HG03159 (cell line): ENCODE results near the gene CHST11.

Experiments used
- ATAC-seq: cut with Tn5 transposase; IDR thresholded peaks from one replicate; pipeline ENCODE4 v1.9.1; 2021; ENCODE audit warnings: mild to moderate bottlenecking, moderate library complexity; ENCODE audit not compliant: unreplicated experiment

CHST11 gene

DNA sequence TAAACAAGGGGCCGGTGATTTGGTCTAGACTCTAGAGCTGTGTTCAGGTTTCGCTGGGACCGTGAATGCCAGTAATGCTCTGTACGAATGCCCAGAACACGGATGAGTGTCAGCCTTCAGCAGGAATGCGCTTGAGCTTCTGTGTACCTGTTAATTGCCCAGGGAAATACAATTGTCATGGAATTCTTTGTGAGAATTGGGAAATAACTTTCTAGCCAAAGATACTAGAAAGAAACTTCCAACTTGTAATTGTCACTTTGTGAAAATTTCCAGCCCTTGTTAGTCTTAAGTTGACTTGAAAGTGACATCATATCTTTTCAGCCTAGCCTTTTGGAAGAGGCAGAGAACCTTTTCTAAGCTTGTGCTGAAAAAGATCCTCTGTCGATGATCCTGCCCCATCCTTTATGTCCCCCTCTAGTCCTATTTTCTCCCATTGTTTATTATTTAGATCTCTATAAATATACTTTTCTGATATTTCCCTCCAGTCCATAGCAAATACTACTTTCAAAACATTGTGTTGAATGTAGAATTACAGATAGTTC, 2.7 kb downstream of the CHST11 start:
- ATAC-seq = no peak

DNA sequence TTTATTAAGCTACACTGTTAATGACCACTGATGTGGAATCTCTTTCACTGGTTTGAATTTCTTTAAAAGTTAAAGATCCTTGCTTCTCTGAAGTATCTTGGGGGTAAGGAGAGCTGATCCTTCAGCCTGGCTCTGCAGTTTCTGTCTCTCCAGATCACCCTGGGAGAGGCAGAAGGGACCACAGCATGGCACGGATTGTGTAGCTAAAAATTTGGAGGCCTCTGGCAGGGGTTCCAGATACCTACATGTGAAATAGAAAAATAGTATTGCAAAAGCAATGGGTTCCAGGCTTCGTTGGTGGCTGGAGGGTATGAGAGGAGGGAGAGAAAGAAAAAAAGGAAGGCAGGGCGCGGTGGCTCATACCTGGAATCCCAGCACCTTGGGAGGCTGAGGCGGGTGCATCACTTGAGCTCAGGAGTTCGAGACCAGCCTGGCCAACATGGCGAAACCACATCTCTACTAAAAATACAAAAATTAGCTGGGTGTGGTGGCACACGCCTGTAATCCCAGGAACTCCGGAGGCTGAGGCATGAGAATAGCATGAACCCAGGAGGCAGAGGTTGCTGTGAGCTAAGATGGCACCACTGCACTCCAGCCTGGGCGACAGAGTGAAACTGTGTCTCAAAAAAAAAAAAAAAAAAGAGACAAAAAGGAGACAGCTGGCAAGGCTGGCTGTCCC, 3.4 kb downstream of the CHST11 start:
- no peak for ATAC-seq

DNA sequence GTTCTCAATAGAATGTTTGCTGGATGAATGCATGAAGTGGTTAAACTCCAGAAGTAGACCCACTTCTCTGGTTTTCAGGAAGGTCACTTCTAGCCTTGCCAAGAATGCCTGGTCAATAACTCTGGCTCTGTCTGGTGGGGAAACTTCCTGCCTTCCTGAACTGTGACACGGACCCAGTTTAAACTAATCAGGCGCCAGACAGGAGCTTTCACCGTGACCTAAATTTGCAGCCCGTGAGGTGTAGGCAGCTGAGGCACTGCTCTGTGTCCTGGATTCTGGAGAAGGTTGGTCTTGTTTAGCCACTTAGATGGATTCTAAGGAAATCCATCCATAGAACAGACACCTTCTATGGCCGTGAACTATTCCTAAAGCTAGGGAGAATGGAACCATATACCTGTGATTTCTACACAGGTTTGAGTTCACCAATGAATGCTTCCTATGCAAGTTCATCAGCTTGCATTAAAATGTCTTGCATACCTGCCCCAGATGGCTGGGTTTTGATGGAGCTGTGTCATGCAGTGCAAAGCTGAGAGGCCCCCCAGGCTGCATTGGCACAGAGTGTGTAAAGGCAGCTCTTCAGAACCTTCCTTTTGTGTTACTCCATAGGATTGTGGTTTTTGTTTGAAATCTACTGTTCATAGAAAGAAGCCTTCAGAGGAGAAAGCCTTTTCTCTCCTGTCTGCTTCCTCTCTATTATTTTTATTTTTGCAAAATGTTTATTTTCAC, 4.4 kb downstream of the CHST11 start:
- no peak for ATAC-seq

DNA sequence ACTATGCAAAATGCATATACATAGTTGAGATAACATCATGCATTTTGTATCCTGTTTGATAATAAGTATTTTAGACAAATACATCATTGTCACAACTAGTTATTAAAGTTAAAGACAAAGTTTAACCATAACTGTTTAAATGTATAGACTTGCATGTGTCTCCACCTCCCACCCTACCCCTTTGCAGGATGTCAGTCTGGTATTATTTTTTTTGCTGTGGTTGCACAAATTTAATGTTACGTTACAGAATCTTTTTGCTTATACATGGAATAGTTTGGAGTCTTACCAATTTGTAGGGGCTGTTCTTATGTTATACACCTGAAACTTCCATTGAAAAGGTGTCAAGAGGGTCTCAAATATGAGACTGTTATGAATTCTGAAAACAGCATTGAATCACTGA, 5.6 kb downstream of the CHST11 start:
- no peak for ATAC-seq

DNA sequence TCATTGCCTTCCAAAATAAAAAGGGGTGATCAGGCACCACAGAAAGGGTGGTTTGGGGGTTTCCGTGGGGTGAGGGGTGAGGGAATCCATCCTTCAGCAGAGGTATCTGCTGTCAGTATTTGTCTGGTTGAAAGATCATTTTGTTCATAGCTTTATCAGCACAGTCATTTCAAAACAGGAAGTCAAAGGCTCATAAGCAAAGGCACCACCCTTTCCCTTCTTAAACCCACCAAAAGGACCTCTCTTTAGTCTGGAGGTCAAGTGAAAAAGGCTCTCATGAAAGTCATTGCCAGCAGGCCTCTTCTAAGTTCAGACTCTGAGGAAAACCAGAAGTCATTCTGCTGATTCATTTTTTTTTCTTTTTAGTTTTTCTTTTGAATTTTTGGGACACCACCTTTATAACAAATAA, 6.2 kb downstream of the CHST11 start:
- peak; percentile 57 for ATAC-seq

DNA sequence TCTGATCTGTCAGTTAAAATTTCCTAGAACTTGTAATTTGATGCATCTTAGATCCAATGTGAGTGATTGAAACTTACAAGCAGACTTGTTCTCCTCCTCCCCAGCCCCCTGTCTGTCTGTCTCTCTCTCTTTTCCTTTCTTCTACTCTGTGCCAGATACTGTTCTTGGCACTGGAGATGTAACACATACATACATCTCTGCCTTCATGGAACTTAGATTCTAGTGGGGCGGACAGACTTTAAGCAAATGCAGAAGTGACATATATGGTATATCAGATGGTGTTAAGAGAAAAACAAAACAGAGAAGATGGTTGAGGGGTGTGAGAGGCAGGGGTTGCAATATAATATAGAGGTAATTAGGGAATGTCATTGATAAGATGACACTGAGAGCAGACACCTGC, 6.6 kb downstream of the CHST11 start:
- no peak for ATAC-seq

DNA sequence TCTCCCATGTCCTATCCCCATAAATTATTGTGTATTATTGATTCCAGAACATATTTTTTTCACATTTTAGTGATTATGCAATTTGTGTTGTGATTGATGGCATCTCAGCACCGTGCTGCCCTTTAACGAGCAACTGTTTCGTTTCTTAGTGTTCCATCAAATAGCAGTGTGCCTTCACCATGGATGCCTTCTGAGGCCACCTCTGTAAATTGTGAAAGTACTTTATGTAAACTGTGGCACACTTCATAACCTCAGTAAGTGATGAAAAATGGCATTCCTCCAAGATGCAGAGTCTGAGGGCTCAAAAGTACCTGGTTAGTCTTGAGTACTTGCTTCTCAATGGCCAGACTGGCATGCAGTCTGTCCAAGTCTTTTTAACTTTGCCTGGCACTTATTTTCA, 8.2 kb downstream of the CHST11 start:
- ATAC-seq = no peak

DNA sequence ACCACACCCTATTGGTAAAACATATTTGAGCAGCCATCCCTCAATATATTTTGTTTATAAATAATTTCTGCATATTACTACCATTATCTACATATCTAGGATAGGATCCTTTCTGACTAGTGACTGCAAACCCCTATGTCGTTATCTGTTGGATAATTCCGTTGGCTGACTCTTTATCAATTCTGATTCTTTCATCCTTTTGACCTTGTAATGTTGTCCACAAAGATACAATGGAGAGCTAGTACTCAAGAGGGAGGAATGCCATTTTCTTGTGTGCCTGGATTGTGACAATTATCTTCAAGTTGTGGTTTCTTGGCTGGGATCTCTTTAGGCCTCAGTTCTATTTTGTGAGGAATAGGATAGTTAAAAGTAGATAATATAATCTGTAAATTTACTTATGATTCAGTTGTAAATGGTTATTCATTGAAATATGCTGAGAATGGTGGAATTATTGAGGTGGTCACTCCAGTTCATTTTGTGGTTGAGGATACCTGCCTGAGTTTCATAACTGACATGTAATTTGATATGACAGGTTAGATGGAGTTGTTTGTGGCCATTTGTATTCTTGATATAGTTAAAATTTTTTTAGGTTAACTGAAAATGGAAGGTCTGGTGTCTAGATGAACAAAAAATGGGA, 10.1 kb downstream of the CHST11 start:
- ATAC-seq = no peak

DNA sequence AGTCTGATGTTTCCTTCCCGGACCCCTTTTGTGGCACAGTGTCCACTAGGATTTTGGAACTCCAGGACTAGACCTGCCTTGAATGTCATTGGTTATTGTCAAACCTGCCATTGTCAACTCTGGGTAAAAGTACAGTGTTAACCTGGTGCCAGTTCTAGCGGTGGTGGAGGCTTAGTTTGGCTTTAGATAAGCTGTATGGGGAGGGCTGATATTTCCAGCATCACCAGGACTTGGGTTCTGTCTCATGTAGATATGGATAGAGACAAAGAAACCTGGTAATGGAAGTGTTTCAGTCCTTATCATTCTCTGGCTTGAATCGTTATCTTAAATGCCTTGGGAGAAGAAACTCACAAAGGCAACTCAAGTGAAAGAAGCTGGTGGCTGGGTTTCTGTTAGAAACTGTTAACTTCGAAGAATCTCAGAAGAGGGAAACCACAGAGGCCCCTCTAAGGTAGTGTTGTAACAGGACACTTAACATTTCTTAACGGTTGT, 10.6 kb downstream of the CHST11 start:
- no peak for ATAC-seq

DNA sequence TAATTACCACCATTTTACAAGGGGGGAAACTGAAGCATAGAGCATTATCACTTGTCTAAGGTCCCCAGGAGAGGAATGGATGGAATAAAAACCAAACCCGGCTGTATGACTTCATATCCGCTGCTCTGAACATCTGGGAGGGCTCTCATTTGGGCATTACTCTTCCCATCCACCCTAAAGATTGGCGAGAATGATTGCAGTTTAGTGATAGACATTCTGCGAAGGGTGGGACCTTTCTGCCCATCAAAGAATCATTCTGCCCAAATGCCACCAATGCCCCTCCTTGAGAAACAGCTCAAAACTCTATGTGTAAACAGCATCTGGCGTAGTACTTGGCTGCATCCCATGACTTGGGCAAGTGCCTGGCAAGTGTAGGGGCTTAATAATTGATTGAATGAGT, 11.6 kb downstream of the CHST11 start:
- ATAC-seq = no peak

DNA sequence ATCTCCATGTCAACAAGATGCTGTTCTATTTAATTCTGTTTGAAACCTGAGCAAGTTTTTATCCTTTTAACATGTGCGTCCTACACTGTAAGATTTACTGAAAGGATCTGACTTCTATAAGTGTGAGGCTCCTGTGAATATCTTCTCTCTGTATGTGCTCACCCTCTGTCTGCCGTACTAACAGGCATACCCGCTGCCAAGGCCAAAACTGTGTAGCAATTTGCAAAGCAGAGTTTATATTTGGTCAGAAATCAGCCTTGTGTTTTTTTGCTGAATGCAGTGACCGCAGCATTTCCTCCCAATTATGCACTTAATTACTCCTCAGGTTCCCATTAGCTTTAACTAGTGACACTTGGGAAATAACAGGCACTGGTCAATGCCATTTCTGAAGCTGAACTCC, 12.3 kb downstream of the CHST11 start:
- no peak for ATAC-seq

DNA sequence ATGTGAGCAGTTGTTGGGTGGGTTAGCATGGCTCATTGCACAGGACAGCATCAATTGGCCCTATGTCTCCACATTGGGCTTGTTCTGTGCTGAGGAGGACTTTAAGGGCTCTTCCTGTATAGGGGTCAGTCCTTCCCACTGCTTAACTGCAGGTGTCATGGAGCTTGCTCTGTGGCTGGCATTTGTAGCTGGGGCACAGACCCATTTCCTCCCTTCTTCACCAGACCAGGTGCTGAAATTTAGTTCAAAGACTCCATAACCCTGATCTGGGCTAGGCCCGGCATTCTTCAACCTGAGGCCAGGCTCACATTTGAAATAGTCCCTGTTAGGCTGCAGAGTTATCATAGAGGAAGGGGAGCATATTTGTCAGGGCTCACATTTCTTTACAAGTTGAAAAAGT, 12.8 kb downstream of the CHST11 start:
- no peak for ATAC-seq

DNA sequence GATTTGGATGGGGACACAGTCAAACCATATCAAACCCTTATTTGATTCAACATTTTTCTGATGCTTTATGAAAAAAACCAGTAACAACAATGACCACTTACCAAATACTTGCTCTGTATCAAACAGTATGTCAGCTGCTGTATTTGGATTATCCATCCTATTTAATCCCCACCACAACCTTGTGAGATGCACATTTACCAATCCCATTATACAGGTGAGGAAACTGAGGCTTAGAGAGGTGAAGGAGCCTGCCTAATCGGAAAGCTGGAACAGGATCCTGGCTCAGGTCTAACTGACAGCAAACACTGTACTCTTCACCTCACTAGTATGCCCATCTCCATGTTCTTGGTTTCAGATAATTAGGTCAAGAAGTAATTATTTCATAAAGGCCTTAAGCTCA, 13.8 kb downstream of the CHST11 start:
- ATAC-seq = no peak

DNA sequence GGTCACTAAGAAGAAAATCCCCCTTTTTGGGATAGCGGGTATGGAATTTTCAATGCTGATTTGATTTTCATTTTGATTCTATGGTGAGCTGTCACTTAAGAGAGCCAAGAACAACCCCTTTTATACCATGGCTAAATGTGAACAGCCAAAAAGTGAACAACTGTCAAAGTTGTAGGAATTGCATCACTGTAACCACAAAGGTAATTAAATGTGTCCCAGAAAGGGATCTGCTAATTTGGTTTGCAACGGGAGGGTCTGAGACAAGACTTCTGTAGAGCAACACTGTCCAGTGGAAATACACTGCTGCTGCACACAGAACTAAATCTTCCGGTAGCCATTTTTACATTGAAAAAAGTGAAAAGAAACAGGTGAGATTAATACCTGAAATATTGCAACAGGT, 14.6 kb downstream of the CHST11 start:
- no peak for ATAC-seq

DNA sequence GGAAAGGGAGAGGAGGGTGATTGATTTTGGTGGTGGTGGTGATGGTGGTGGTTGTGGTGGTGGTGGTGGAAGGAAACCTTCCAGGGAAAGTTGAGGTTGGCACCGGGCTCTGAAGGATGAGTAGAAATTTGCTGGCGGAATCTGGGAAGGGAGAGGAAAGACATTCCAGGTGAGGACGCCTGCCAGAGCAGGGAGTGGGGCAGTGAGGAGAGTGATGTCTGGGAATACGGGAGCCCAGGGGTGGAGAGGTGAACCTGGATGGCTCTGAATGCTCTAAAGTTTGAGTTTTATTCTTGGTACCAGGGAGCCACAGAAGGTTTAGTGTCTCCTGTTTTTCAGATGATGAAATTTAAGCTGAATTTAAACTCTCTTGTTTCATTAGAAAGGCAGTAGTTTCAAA, 16.0 kb downstream of the CHST11 start:
- ATAC-seq = no peak

DNA sequence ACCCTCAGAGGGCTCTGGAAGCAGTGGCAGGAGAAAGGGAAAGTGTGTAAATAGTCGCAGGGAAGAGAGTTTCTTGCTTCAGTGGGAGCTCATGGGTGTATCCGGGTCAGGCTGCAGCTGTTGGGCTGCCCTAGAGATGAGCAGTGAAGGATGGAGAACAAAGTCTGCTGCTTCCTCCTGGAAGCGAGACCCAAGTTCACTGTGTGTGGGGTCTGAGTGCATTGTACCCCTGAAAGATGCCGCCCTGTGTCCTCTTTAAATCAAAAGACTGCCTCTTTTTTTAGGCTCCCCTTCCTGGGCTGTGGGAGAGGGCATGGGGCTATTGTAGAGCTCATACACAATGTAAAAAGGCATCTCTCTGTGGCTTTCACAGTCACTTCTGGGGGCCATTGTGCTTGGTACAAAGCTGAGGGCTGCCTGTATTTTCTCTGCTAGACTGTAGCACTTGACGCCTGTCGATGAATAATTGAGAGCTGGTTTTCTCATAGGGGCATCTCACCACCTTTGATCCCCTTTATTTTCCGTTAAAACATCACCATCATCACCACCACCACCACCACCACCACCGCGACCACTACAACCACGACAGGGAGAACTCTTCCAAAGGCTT, 16.7 kb downstream of the CHST11 start:
- no peak for ATAC-seq

DNA sequence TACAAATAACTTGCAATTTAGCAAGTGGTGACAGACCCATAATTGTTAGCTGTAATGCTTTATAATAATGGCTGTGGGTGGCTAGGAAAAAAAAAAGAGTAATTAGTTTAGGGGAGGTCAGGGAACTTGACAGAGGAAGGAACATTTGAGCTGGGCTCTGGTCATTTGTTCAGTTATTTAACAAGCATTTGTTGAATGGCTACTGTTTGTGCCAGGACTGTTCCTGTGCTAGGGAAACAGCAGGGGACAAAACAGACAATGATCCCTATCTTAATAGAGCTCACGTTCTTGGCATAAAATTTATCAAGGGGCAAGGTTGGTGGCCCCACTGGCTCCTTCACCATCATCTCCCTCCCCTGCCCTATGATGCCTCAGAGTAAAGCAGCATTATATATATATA, 18.5 kb downstream of the CHST11 start:
- no peak for ATAC-seq

DNA sequence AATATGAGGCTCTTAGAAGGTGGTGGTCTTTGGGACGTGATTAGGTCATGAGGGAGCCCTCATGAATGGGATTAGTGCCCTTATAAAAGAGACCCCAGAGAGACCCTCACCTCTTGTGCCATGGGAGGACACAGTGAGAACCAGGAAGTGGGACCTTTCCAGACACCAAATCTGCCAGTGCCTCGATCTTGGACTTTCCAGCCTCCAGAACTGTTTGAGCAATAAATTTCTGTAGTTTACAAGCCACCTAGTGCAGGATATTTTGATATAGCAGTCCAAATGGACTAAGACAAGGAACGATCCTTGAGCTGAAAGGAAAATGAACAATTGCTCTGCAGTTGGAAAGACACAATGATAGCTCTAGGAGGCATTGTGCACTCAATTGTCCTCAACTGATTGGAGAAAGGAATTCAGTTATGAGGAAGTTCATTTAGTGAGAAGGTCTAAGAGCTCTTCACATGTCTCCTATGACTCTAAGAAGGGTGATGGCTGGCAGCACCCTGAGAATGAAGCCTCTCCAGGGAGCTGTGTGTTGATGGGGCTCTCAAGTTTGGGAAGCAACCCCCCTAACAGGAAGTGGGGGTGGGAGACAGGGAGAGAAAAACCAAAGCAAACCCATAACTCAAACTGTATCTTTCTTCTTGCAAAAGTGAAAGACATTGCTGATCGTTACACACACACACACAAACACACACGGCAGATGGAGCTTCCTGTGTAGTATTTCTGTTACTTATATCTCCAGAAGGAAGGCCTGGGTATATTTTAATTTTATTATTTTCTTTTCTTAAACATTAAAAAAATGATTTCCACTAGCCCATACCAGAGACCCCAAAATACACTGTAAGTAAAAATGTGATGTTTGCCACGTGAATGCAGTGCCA, 21.0 kb downstream of the CHST11 start:
- ATAC-seq = peak; percentile 16

DNA sequence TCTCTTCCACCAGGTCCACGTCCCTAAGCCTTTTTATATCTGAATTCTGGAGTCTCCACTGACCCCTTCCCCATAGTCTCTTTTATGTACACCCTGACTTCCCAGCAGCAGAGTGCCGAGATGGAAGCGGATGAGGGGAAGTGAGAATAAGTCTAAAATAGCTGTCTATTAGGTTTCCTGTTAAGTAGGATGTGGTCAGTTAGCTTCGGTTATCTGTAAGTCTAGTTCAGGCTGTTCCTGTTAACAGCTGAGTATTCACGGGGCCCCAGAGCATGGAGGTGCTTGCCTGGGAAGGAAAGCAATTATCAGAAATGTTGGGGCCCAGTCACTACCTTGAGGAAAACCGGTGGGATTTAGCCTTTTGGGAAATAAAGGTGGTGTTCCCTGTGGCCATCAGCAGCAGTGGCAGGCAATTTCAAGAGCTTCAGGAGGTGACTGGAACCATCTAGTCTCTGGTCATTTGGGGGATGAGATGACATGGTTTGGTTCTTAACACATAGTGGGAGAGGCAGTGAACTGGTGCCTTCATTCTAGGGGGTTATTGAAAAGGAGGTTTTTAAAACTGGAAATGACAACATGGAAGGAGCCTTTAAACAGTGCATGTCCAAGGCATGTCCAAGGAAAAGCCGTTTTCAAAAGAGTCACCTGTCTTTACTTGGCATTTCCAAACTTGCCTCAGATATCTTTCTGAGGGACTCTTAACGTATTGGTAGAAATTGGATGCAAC, 21.8 kb downstream of the CHST11 start:
- ATAC-seq = peak; percentile 90
